ENCODE data around the gene LITAFD. TPM values are rescaled to one million over a fixed set of nuclear protein-coding genes. Genes with fewer than 3 reads are reported as not detected.

Gene LITAFD
- total and polyA plus RNA-seq, 2 experiments from 2014 or later: not detected

GRCh38 chr16:8929086-8929748 lies 47.1 kb downstream of the LITAFD start:
- Histone ChIP-seq H2AFZ (no peak overlapping the region), H3K36me3 (ENCODE audit: low read depth) (no peaks in the 10 kb centered on the region; the same call in 1 of the 2 replicates), H4K20me1 (ENCODE audit: insufficient read depth) (peaks cover 52% of the 10 kb centered on the region), H3K9ac (no peak overlapping the region), H3K4me2 (ENCODE audit: unreplicated experiment) (no peak overlapping the region), H3K79me2 (ENCODE audit: insufficient read depth) (peaks cover 100% of the 10 kb centered on the region), H3K27me3 (replicated peaks; ENCODE audit: insufficient read depth) (no peaks in the 10 kb centered on the region), H3K9me2 (ENCODE audit: insufficient read depth) (no peaks in the 10 kb centered on the region), H3K27ac (no peak overlapping the region), H3K4me3 (no peak overlapping the region), H3K4me1 (ENCODE audit: insufficient read depth) (no peaks in the 10 kb centered on the region), H3K9me3 (ENCODE audit: low read depth) (no peaks in the 10 kb centered on the region), H3F3A (ENCODE audit: insufficient read depth) (no peaks in the 10 kb centered on the region)
- WGBS, 2 experiments (ENCODE audit: low coverage in 1 of 2, low lambda C conversion rate in 2 of 2, missing lambda C conversion rate in 2 of 2): 95 to 96% methylated on average over 17 of the region's 17 CpGs
- DNase-seq: no peak
- in situ Hi-C loops (cut with MboI): loop anchor here (25.0 kb wide), 1 partner anchor 1808 kb away; the partner anchor contains the start of gene NUBP1
- TF ChIP-seq EZH2phosphoT487 (IDR thresholded peaks at IDR 0.05; ENCODE audit: insufficient read depth, low read depth) (no peak), EZH2 (IDR thresholded peaks at IDR 0.05; ENCODE audit: insufficient read depth, poor library complexity, severe bottlenecking) (no peak)

GRCh38 chr16:8931859-8932258 lies 49.7 kb downstream of the LITAFD start:
- H2AFZ ChIP-seq: no peak overlapping the region
- no peaks in the 10 kb centered on the region for H3K27me3 ChIP-seq (replicated peaks; ENCODE audit: insufficient read depth)
- in situ Hi-C loops (cut with MboI): loop anchor here (25.0 kb wide), 1 partner anchor 1805 kb away; the partner anchor contains the start of gene NUBP1
- H4K20me1 ChIP-seq (ENCODE audit: insufficient read depth): peaks cover 70% of the 10 kb centered on the region
- no peaks in the 10 kb centered on the region; the same call in 1 of the 2 replicates for H3K36me3 ChIP-seq (ENCODE audit: low read depth)
- no peak overlapping the region for H3K27ac ChIP-seq
- H3K79me2 ChIP-seq (ENCODE audit: insufficient read depth): peaks cover 100% of the 10 kb centered on the region
- WGBS, 2 experiments (ENCODE audit: low coverage in 1 of 2, low lambda C conversion rate in 2 of 2, missing lambda C conversion rate in 2 of 2): 37 to 39% methylated on average over 6 of the region's 6 CpGs
- no peaks in the 10 kb centered on the region for H3K9me3 ChIP-seq (ENCODE audit: low read depth)
- TF ChIP-seq EZH2phosphoT487 (IDR thresholded peaks at IDR 0.05; ENCODE audit: insufficient read depth, low read depth): no peak
- no peak for TF ChIP-seq EZH2 (IDR thresholded peaks at IDR 0.05; ENCODE audit: insufficient read depth, poor library complexity, severe bottlenecking)
- peak; percentile 66 for DNase-seq
- no peak overlapping the region for H3K4me2 ChIP-seq (ENCODE audit: unreplicated experiment)
- no peaks in the 10 kb centered on the region for H3K9me2 ChIP-seq (ENCODE audit: insufficient read depth)
- no peak overlapping the region for H3K9ac ChIP-seq
- no peak overlapping the region for H3K4me3 ChIP-seq
- no peaks in the 10 kb centered on the region for H3F3A ChIP-seq (ENCODE audit: insufficient read depth)
- H3K4me1 ChIP-seq (ENCODE audit: insufficient read depth): peaks cover 4% of the 10 kb centered on the region

DNA sequence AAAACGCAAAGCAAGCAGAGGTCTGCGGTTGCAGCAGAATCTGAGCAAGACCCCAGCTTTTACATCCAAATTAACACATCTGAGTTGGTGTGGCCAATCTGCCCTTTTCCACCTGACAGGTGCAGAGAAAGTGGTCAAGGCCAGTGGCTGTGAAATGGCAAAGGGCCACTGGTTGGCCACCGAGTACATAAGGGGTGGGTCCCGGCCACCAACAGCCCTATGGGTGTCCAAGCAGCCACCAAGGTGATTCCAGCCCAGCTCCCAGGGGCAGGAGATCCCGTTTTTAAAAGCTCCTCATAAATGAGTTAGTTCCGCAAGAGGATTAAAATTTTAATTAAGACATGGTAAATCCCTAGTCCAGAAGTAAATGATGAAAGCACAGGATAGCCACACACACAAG lies 52.5 kb downstream of the LITAFD start:
- Histone ChIP-seq H2AFZ (no peak overlapping the region), H3F3A (ENCODE audit: insufficient read depth) (no peaks in the 10 kb centered on the region), H3K27me3 (replicated peaks; ENCODE audit: insufficient read depth) (no peaks in the 10 kb centered on the region), H3K9ac (no peak overlapping the region), H3K79me2 (ENCODE audit: insufficient read depth) (peaks cover 100% of the 10 kb centered on the region), H3K4me2 (ENCODE audit: unreplicated experiment) (no peak overlapping the region), H3K36me3 (ENCODE audit: low read depth) (no peaks in the 10 kb centered on the region), H3K4me3 (no peak overlapping the region), H3K4me1 (ENCODE audit: insufficient read depth) (peaks cover 4% of the 10 kb centered on the region), H3K27ac (no peak overlapping the region), H3K9me2 (ENCODE audit: insufficient read depth) (no peaks in the 10 kb centered on the region), H3K9me3 (ENCODE audit: low read depth) (no peaks in the 10 kb centered on the region), H4K20me1 (ENCODE audit: insufficient read depth) (peaks cover 86% of the 10 kb centered on the region)
- TF ChIP-seq EZH2phosphoT487 (IDR thresholded peaks at IDR 0.05; ENCODE audit: insufficient read depth, low read depth) (no peak), EZH2 (IDR thresholded peaks at IDR 0.05; ENCODE audit: insufficient read depth, poor library complexity, severe bottlenecking) (no peak)
- in situ Hi-C loops (cut with MboI): loop anchor here (25.0 kb wide), 1 partner anchor 1803 kb away; the partner anchor contains the start of gene NUBP1
- 91 to 93% methylated on average over 6 of the region's 6 CpGs for WGBS, 2 experiments (ENCODE audit: low coverage in 1 of 2, low lambda C conversion rate in 2 of 2, missing lambda C conversion rate in 2 of 2)
- DNase-seq: no peak

Other genes starting within 250 kb of the LITAFD start
- gene ABAT, start 207.7 kb upstream of the LITAFD start, total RNA-seq (2014; rRNA removed; shearing (Covaris generic)): 5.2 and 8.0 TPM in 2 replicates
- 4.0 and 4.7 TPM in 2 replicates for gene ABAT, start 207.7 kb upstream of the LITAFD start, polyA plus RNA-seq (2016; fragmentation: Nextera tagmentation; extraction: Ambion mirVana)
- gene TMEM186, start 84.7 kb upstream of the LITAFD start, total RNA-seq (2014; rRNA removed; shearing (Covaris generic)): 2.0 and 4.9 TPM in 2 replicates
- gene TMEM186, start 84.7 kb upstream of the LITAFD start, polyA plus RNA-seq (2016; fragmentation: Nextera tagmentation; extraction: Ambion mirVana): 10.8 and 12.1 TPM in 2 replicates
- gene PMM2, start 84.5 kb upstream of the LITAFD start, total RNA-seq (2014; rRNA removed; shearing (Covaris generic)): 39.6 and 61.6 TPM in 2 replicates
- 45.7 and 46.4 TPM in 2 replicates for gene PMM2, start 84.5 kb upstream of the LITAFD start, polyA plus RNA-seq (2016; fragmentation: Nextera tagmentation; extraction: Ambion mirVana)
- gene CARHSP1, start 13.3 kb upstream of the LITAFD start, total RNA-seq (2014; rRNA removed; shearing (Covaris generic)): 129 and 143 TPM in 2 replicates
- gene CARHSP1, start 13.3 kb upstream of the LITAFD start, polyA plus RNA-seq (2016; fragmentation: Nextera tagmentation; extraction: Ambion mirVana): 150 and 156 TPM in 2 replicates
- gene USP7, start 81.6 kb downstream of the LITAFD start, total RNA-seq (2014; rRNA removed; shearing (Covaris generic)): 28.3 and 30.6 TPM in 2 replicates
- 13.2 and 13.3 TPM in 2 replicates for gene USP7, start 81.6 kb downstream of the LITAFD start, polyA plus RNA-seq (2016; fragmentation: Nextera tagmentation; extraction: Ambion mirVana)
- gene HAPSTR1, start 209.3 kb downstream of the LITAFD start, total RNA-seq (2014; rRNA removed; shearing (Covaris generic)): 79.2 and 85.5 TPM in 2 replicates
- gene HAPSTR1, start 209.3 kb downstream of the LITAFD start, polyA plus RNA-seq (2016; fragmentation: Nextera tagmentation; extraction: Ambion mirVana): 11.7 and 12.0 TPM in 2 replicates

Measured in GM23248 (cell line).